IPS-20b (cell line): ENCODE measurements around the gene EVI5L.

ENCODE experiments used
- H3K27ac ChIP-seq: one replicate; pipeline ENCODE4 v1.5.1; 2013; ENCODE audit warnings: low read length
- H3K27me3 ChIP-seq: 2 replicates; pipeline ENCODE4 v1.6.1; 2013; ENCODE audit warnings: mild to moderate bottlenecking, low read length, inconsistent platforms; ENCODE audit not compliant: insufficient read depth
- H3K36me3 ChIP-seq: 2 replicates; pipeline ENCODE4 v1.6.1; 2013; ENCODE audit warnings: low read depth, mild to moderate bottlenecking, inconsistent platforms, low read length, moderate library complexity; ENCODE audit not compliant: insufficient read depth
- H3K4me1 ChIP-seq: 2 replicates; pipeline ENCODE4 v1.6.1; 2013; ENCODE audit warnings: mild to moderate bottlenecking, control low read depth, inconsistent platforms, low read length, moderate library complexity; ENCODE audit not compliant: insufficient read depth
- H3K4me3 ChIP-seq: 2 replicates; pipeline ENCODE4 v1.5.1; 2013; ENCODE audit warnings: mild to moderate bottlenecking, low read length, inconsistent platforms
- H3K9ac ChIP-seq: 2 replicates; pipeline ENCODE4 v1.6.1; 2013; ENCODE audit warnings: low read depth, mild to moderate bottlenecking, inconsistent platforms, low read length, moderate library complexity
- H3K9me3 ChIP-seq: 2 replicates; pipeline ENCODE4 v1.6.1; 2013; ENCODE audit warnings: mild to moderate bottlenecking, low read depth, low read length, inconsistent platforms; ENCODE audit not compliant: insufficient read depth

The EVI5L gene

GRCh38 chr19:7833225-7834099 is 3.4 kb downstream of the EVI5L start:
- H3K9ac ChIP-seq, result no peak overlapping the region
- H3K36me3 ChIP-seq, result no peaks in the 10 kb centered on the region
- H3K27ac ChIP-seq, result no peak overlapping the region
- H3K27me3 ChIP-seq, result peaks cover 9% of the 10 kb centered on the region
- H3K9me3 ChIP-seq, result no peaks in the 10 kb centered on the region
- H3K4me3 ChIP-seq, result no peak overlapping the region
- H3K4me1 ChIP-seq, result no peaks in the 10 kb centered on the region; the same call in 1 of the 2 replicates

DNA sequence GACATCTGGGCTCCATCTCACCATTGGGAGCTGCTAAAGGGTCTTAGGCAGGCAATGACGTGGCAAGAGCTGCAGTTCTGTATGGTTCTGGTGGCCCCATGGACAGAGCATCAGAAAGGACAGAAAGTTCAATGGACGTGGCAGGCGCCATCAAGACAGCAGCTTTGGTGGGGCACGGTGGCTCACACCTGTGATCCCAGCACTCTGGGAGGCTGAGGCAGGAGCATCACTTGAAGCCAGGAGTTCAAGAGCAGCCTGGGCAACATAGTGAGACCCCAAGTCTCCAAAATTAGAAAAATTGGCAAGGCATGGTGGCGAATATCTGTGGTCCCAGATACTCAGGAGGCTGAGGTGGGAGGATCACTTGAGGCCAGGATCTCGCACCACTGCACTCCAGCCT is 9.5 kb downstream of the EVI5L start:
- no peaks in the 10 kb centered on the region for H3K36me3 ChIP-seq
- H3K27me3 ChIP-seq, result no peaks in the 10 kb centered on the region
- H3K4me1 ChIP-seq, result no peaks in the 10 kb centered on the region
- no peak overlapping the region for H3K4me3 ChIP-seq
- no peak overlapping the region for H3K27ac ChIP-seq
- no peak overlapping the region for H3K9ac ChIP-seq
- H3K9me3 ChIP-seq, result 0 out of 2 replicates have a peak, but pooled peaks cover 6% of the 10 kb centered on the region

GRCh38 chr19:7840629-7841028 is 10.6 kb downstream of the EVI5L start:
- 0 out of 2 replicates have a peak, but pooled peaks cover 6% of the 10 kb centered on the region for H3K9me3 ChIP-seq
- no peak overlapping the region for H3K9ac ChIP-seq
- no peak overlapping the region for H3K4me3 ChIP-seq
- H3K4me1 ChIP-seq, result no peaks in the 10 kb centered on the region
- H3K36me3 ChIP-seq, result no peaks in the 10 kb centered on the region
- no peaks in the 10 kb centered on the region for H3K27me3 ChIP-seq
- no peak overlapping the region for H3K27ac ChIP-seq

GRCh38 chr19:7841751-7842660 is 12.0 kb downstream of the EVI5L start:
- Histone ChIP-seq H3K9ac (no peak overlapping the region), H3K9me3 (0 out of 2 replicates have a peak, but pooled peaks cover 6% of the 10 kb centered on the region), H3K27me3 (no peaks in the 10 kb centered on the region), H3K4me3 (no peak overlapping the region), H3K27ac (no peak overlapping the region), H3K36me3 (no peaks in the 10 kb centered on the region), H3K4me1 (no peaks in the 10 kb centered on the region)

- no peak overlapping the region for H3K27ac ChIP-seq
- H3K4me3 ChIP-seq, result no peak overlapping the region
- H3K27me3 ChIP-seq, result no peaks in the 10 kb centered on the region
- 0 out of 2 replicates have a peak, but pooled peaks cover 6% of the 10 kb centered on the region for H3K9me3 ChIP-seq
- H3K9ac ChIP-seq, result no peak overlapping the region
- no peaks in the 10 kb centered on the region for H3K4me1 ChIP-seq
- H3K36me3 ChIP-seq, result no peaks in the 10 kb centered on the region
Measured at GRCh38 chr19:7842661-7843294, 12.8 kb downstream of the EVI5L start.

DNA sequence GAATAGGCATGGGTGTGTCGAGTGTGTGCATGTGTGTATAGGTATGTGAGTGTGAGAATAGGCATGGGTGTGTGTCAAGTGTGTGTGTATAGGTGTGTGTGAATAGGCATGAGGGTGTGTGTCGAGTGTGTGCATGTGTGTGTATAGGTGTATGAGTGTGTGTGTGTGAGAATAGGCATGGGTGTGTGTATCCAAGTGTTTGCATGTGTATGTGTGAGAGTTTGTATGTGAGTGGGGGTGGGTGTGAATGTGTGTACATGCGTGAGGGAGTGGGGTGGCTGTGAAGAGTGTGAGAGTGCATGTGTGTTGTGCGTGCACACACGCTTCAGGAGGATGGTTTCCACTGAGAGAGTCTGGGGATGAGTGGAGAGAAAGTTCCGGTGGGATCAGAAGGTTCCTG is 13.5 kb downstream of the EVI5L start:
- no peak overlapping the region for H3K27ac ChIP-seq
- H3K9ac ChIP-seq, result no peak overlapping the region
- no peak overlapping the region for H3K4me3 ChIP-seq
- H3K4me1 ChIP-seq, result no peaks in the 10 kb centered on the region
- H3K27me3 ChIP-seq, result no peaks in the 10 kb centered on the region
- 0 out of 2 replicates have a peak, but pooled peaks cover 6% of the 10 kb centered on the region for H3K9me3 ChIP-seq
- H3K36me3 ChIP-seq, result no peaks in the 10 kb centered on the region

GRCh38 chr19:7844405-7844804 is 14.4 kb downstream of the EVI5L start:
- no peaks in the 10 kb centered on the region for H3K36me3 ChIP-seq
- 0 out of 2 replicates have a peak, but pooled peaks cover 6% of the 10 kb centered on the region for H3K9me3 ChIP-seq
- no peak overlapping the region for H3K4me3 ChIP-seq
- H3K27ac ChIP-seq, result no peak overlapping the region
- no peaks in the 10 kb centered on the region for H3K4me1 ChIP-seq
- H3K9ac ChIP-seq, result no peak overlapping the region
- no peaks in the 10 kb centered on the region for H3K27me3 ChIP-seq

GRCh38 chr19:7844951-7845350 is 14.9 kb downstream of the EVI5L start:
- no peak overlapping the region for H3K4me3 ChIP-seq
- H3K36me3 ChIP-seq, result no peaks in the 10 kb centered on the region
- no peak overlapping the region for H3K9ac ChIP-seq
- H3K27ac ChIP-seq, result no peak overlapping the region
- H3K4me1 ChIP-seq, result no peaks in the 10 kb centered on the region
- 0 out of 2 replicates have a peak, but pooled peaks cover 6% of the 10 kb centered on the region for H3K9me3 ChIP-seq
- no peaks in the 10 kb centered on the region for H3K27me3 ChIP-seq

GRCh38 chr19:7845390-7846154 is 15.6 kb downstream of the EVI5L start:
- no peak overlapping the region for H3K27ac ChIP-seq
- no peak overlapping the region for H3K9ac ChIP-seq
- no peaks in the 10 kb centered on the region for H3K27me3 ChIP-seq
- H3K4me3 ChIP-seq, result no peak overlapping the region
- H3K9me3 ChIP-seq, result 0 out of 2 replicates have a peak, but pooled peaks cover 6% of the 10 kb centered on the region
- H3K4me1 ChIP-seq, result no peaks in the 10 kb centered on the region
- no peaks in the 10 kb centered on the region for H3K36me3 ChIP-seq

DNA sequence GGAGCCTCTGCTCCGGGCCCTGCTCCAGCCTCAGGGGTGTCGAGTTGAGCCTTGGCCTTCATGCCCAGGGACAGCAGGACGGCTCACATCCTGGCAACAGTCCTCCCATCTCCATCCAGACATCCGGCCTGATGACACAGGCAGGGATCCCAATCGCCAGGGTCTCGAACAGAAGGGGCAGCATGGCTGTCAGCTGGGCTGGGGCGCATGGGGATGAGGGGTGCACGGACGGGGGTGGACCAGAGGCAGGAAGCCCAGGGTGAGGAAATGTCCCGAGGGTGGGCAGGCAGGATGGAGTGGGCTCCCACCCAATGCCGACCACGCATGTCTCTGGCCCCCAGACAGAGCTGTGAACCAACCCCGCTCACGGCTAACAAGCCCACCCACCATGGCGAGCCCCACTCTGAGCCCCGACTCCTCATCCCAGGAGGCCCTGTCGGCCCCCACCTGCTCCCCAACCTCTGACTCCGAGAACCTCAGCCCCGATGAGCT is 16.2 kb downstream of the EVI5L start:
- H3K9ac ChIP-seq, result no peak overlapping the region
- no peaks in the 10 kb centered on the region for H3K4me1 ChIP-seq
- no peaks in the 10 kb centered on the region for H3K36me3 ChIP-seq
- no peak overlapping the region for H3K27ac ChIP-seq
- no peak overlapping the region for H3K4me3 ChIP-seq
- H3K9me3 ChIP-seq, result 0 out of 2 replicates have a peak, but pooled peaks cover 6% of the 10 kb centered on the region
- H3K27me3 ChIP-seq, result no peaks in the 10 kb centered on the region
